Neural progenitor cell (in vitro differentiated cells): ENCODE data around the gene ABHD12. TPM values are rescaled to one million over a fixed set of nuclear protein-coding genes. Genes with fewer than 3 reads are reported as not detected.

Experiments
- DNase-seq: peaks from one replicate; pipeline ENCODE4 v3.0.0-alpha.2; 2016; ENCODE audit warnings: low spot score
- H2AFZ ChIP-seq: fragments of 200-600 bp; sonication (generic); replicated peaks from 2 replicates; pipeline ENCODE4 v1.6.1; 2016; ENCODE audit warnings: antibody characterized with exemption
- H3F3A ChIP-seq: fragments of 200-600 bp; sonication (generic); 2 replicates; pipeline ENCODE4 v1.6.1; 2016; ENCODE audit warnings: antibody characterized with exemption, low read depth
- H3K27ac ChIP-seq: fragments of 200-600 bp; sonication (generic); 2 replicates; pipeline ENCODE4 v1.5.1; 2016; ENCODE audit warnings: mild to moderate bottlenecking
- H3K27me3 ChIP-seq: fragments of 200-600 bp; sonication (generic); 2 replicates; pipeline ENCODE4 v1.6.1; 2016; ENCODE audit warnings: mild to moderate bottlenecking, moderate library complexity
- H3K36me3 ChIP-seq: fragments of 200-600 bp; sonication (generic); 2 replicates; pipeline ENCODE4 v1.5.1; 2016
- H3K4me1 ChIP-seq: fragments of 200-600 bp; sonication (generic); 2 replicates; pipeline ENCODE4 v1.6.1; 2016; ENCODE audit warnings: mixed run types
- H3K4me2 ChIP-seq: fragments of 200-600 bp; sonication (generic); 2 replicates; pipeline ENCODE4 v1.6.1; 2016
- H3K4me3 ChIP-seq: fragments of 200-600 bp; sonication (generic); 2 replicates; pipeline ENCODE4 v1.5.1; 2016
- H3K79me2 ChIP-seq: fragments of 200-600 bp; sonication (generic); 2 replicates; pipeline ENCODE4 v1.6.1; 2016; ENCODE audit warnings: low read depth
- H3K9ac ChIP-seq: fragments of 200-600 bp; sonication (generic); 2 replicates; pipeline ENCODE4 v1.6.1; 2016
- H3K9me3 ChIP-seq: fragments of 200-600 bp; sonication (generic); 2 replicates; pipeline ENCODE4 v1.5.1; 2016; ENCODE audit warnings: low read depth
- H4K20me1 ChIP-seq: fragments of 200-600 bp; sonication (generic); 2 replicates; pipeline ENCODE4 v1.6.1; 2016; ENCODE audit warnings: low read depth
- H3K27ac Mint-ChIP-seq: 3 replicates; pipeline ENCODE4 v1.8.0; 2021; ENCODE audit warnings: mixed read lengths
- H3K27me3 Mint-ChIP-seq: 2 replicates; pipeline ENCODE4 v1.8.0; 2022; ENCODE audit warnings: low read depth, mild to moderate bottlenecking, inconsistent platforms, moderate library complexity, mixed read lengths; ENCODE audit not compliant: insufficient read depth
- H3K36me3 Mint-ChIP-seq: 3 replicates; pipeline ENCODE4 v1.8.0; 2021; ENCODE audit warnings: mixed read lengths
- H3K4me1 Mint-ChIP-seq: 3 replicates; pipeline ENCODE4 v1.8.0; 2021; ENCODE audit warnings: mixed read lengths
- H3K4me3 Mint-ChIP-seq: 3 replicates; pipeline ENCODE4 v1.8.0; 2021; ENCODE audit warnings: mild to moderate bottlenecking, moderate library complexity, mixed read lengths
- H3K9me3 Mint-ChIP-seq: 3 replicates; pipeline ENCODE4 v1.8.0; 2020; ENCODE audit warnings: mixed read lengths
- EZH2 ChIP-seq: fragments of 200-600 bp; sonication (generic); IDR thresholded peaks from 2 replicates; pipeline ENCODE4 v1.6.1; 2017; ENCODE audit warnings: antibody characterized with exemption, mild to moderate bottlenecking, moderate library complexity
- EZH2phosphoT487 ChIP-seq: fragments of 200-600 bp; sonication (generic); IDR thresholded peaks from 2 replicates; pipeline ENCODE4 v1.6.1; 2017; ENCODE audit warnings: antibody characterized with exemption
- total RNA-seq: library from RNA; depleted of rRNA; stranded (reverse); fragments of >200 nt; gene quantifications from 2 replicates; pipeline ENCODE4 v1.2.3, GENCODE V29; 2015; ENCODE audit warnings: low replicate concordance
- TF ChIP-seq, protein P1 (sequence below): fragments of 200-600 bp; sonication (generic); IDR thresholded peaks from 2 replicates; pipeline ENCODE4 v1.5.1; 2017; ENCODE audit warnings: antibody characterized with exemption, mild to moderate bottlenecking

ABHD12 gene
- total RNA-seq, 1 donor from 2014 or later = 20.8 TPM

DNA sequence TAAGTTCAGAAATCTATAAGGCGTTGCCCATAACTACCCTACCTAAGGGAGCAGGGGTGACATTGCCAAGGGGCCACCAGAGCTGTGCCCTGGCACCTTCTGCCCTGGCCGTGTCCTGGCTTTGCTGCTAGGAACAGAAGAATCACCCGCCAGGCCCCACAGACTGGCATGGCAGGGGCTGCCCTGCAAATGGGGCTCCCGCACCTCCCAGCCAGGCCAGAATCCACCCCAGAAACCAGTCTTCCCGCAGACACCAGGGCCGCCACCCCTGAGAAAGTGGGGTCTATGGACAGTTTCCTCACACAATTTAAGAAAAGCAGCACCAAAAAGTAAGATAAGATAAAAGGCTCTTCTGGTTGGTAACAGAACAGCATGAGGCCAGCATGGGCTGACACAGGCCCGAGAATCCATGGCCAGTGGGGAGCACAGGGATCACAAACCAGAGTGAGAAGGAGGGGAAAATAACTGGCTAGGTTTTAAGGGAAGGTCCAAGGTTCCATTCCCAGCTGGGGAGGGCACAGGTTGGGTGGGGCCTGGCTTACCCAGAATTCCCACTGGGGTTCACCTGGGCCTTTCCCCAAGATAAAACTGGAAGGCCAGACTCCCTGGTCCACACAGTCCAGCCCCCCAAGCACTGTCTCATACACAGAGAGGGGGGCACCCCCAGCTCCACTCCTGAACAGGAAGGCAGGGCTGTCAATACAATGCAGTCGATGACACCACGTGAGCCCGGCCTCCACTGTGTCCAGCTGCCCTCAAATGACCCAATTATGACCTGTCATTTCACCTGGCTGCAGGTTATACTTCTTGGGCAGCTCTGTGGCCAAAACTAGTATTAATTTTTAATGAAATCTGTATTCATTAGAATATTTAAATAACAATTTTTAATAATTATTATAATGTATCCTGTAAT, 83.4 kb downstream of the ABHD12 start:
- no peaks in the 10 kb centered on the region for H3F3A ChIP-seq
- Mint-ChIP-seq H3K27me3 (peaks cover 2% of the 10 kb centered on the region), H3K27ac (no peak overlapping the region), H3K4me1 (peaks cover 9% of the 10 kb centered on the region), H3K36me3 (peaks cover 13% of the 10 kb centered on the region), H3K4me3 (no peak overlapping the region), H3K9me3 (peaks cover 3% of the 10 kb centered on the region)
- H3K4me3 ChIP-seq = no peak overlapping the region
- TF ChIP-seq EZH2phosphoT487 (no peak), EZH2 (no peak)
- TF ChIP-seq, protein P1, sequence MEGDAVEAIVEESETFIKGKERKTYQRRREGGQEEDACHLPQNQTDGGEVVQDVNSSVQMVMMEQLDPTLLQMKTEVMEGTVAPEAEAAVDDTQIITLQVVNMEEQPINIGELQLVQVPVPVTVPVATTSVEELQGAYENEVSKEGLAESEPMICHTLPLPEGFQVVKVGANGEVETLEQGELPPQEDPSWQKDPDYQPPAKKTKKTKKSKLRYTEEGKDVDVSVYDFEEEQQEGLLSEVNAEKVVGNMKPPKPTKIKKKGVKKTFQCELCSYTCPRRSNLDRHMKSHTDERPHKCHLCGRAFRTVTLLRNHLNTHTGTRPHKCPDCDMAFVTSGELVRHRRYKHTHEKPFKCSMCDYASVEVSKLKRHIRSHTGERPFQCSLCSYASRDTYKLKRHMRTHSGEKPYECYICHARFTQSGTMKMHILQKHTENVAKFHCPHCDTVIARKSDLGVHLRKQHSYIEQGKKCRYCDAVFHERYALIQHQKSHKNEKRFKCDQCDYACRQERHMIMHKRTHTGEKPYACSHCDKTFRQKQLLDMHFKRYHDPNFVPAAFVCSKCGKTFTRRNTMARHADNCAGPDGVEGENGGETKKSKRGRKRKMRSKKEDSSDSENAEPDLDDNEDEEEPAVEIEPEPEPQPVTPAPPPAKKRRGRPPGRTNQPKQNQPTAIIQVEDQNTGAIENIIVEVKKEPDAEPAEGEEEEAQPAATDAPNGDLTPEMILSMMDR = no peak
- no peaks in the 10 kb centered on the region for H3K4me1 ChIP-seq
- H3K9me3 ChIP-seq = no peaks in the 10 kb centered on the region
- H3K27ac ChIP-seq = no peak overlapping the region
- no peak overlapping the region for H3K4me2 ChIP-seq
- H3K9ac ChIP-seq = no peak overlapping the region
- H4K20me1 ChIP-seq = no peaks in the 10 kb centered on the region
- H3K27me3 ChIP-seq = no peaks in the 10 kb centered on the region
- no peak for DNase-seq
- H3K36me3 ChIP-seq = no peaks in the 10 kb centered on the region
- no peak overlapping the region for H2AFZ ChIP-seq
- H3K79me2 ChIP-seq = no peaks in the 10 kb centered on the region

GRCh38 chr20:25304025-25304549, 86.5 kb downstream of the ABHD12 start:
- DNase-seq = no peak
- peaks cover 6% of the 10 kb centered on the region for H3K36me3 Mint-ChIP-seq
- H3K27ac Mint-ChIP-seq = no peak overlapping the region
- Histone ChIP-seq H3K79me2 (no peaks in the 10 kb centered on the region), H3K4me2 (no peak overlapping the region), H3K27ac (no peak overlapping the region), H3K4me1 (no peaks in the 10 kb centered on the region), H3F3A (no peaks in the 10 kb centered on the region), H2AFZ (no peak overlapping the region), H3K9me3 (no peaks in the 10 kb centered on the region), H3K27me3 (no peaks in the 10 kb centered on the region), H4K20me1 (no peaks in the 10 kb centered on the region), H3K36me3 (no peaks in the 10 kb centered on the region), H3K4me3 (no peak overlapping the region), H3K9ac (no peak overlapping the region)
- no peak for TF ChIP-seq EZH2
- TF ChIP-seq, protein P1 = no peak
- TF ChIP-seq EZH2phosphoT487 = no peak
- no peaks in the 10 kb centered on the region for H3K4me1 Mint-ChIP-seq
- H3K9me3 Mint-ChIP-seq = no peaks in the 10 kb centered on the region
- H3K27me3 Mint-ChIP-seq = peaks cover 2% of the 10 kb centered on the region
- H3K4me3 Mint-ChIP-seq = no peak overlapping the region

DNA sequence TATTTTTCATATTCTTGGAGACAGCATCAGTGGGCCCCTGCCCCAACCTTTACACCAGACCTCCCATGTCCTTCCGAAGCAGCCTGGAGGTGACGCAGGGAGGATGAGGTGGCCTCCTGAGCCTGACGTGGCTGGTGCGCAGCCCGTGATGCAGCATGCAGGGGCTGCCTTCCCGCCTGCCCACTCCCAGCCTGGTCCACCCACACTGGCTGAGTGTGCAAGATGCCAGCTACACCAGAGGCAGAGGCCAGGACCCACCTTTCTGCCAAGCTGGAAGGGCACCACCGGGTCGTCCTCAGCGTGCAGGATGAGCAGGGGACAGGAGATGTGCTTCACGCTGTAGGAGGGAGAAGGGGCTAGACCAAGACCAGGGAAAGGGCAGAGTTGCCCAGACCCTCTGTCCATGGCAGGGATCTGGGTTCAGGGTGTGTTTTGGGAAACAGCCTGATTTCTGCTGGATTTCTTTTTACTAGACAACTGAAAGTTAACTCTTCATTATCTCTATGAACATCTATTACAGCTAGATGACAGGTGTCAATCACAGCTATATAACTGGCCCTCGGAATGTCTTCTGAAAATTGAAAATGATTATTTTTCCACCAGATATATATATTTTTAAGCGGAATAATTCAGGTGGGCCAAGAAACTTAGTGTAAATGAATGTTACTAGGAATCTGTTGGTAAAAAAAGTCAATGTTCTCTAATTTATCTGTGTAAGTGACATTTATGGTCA, 87.2 kb downstream of the ABHD12 start:
- no peak overlapping the region for H3K4me3 Mint-ChIP-seq
- Histone ChIP-seq H3K36me3 (no peaks in the 10 kb centered on the region), H3K4me3 (no peak overlapping the region), H3K4me1 (no peaks in the 10 kb centered on the region), H3K9ac (no peak overlapping the region), H3K9me3 (no peaks in the 10 kb centered on the region), H2AFZ (no peak overlapping the region), H3K79me2 (no peaks in the 10 kb centered on the region), H3K4me2 (no peak overlapping the region), H3K27ac (no peak overlapping the region), H3F3A (no peaks in the 10 kb centered on the region), H4K20me1 (no peaks in the 10 kb centered on the region), H3K27me3 (no peaks in the 10 kb centered on the region)
- H3K27me3 Mint-ChIP-seq = peaks cover 2% of the 10 kb centered on the region
- H3K4me1 Mint-ChIP-seq = no peaks in the 10 kb centered on the region
- no peak overlapping the region for H3K27ac Mint-ChIP-seq
- DNase-seq = no peak
- peaks cover 7% of the 10 kb centered on the region for H3K36me3 Mint-ChIP-seq
- no peak for TF ChIP-seq EZH2
- TF ChIP-seq EZH2phosphoT487 = no peak
- TF ChIP-seq, protein P1 = no peak
- H3K9me3 Mint-ChIP-seq = no peaks in the 10 kb centered on the region
